Mammary epithelial cell (primary cell): ENCODE results near the gene APH1B.
"Not testable (repeated sequence)": the region's sequence is repeated elsewhere in the genome, so short reads cannot be mapped to it uniquely, and the experiment has no call there.

ENCODE experiments used
- EZH2 ChIP-seq: IDR thresholded peaks from 2 replicates; pipeline ENCODE4 v1.6.1; 2012; ENCODE audit warnings: low read length, inconsistent platforms, borderline replicate concordance
- TF ChIP-seq, protein P1 (sequence below), 2 donors: IDR thresholded peaks in 1 of 2; conservative IDR thresholded peaks in 1 of 2; 2 replicates each; pipeline ENCODE4 v1.5.1; 2011 to 2012; ENCODE audit warnings: inconsistent platforms in 2 of 2, low read length in 2 of 2, mild to moderate bottlenecking in 2 of 2, control low read depth in 1 of 2, low read depth in 1 of 2; ENCODE audit not compliant: insufficient read depth in 1 of 2; ENCODE audit errors: extremely low read depth in 1 of 2

GRCh38 chr15:63342996-63343562 is 65.7 kb downstream of the APH1B start:
- not testable (repeated sequence) for TF ChIP-seq EZH2
- TF ChIP-seq, protein P1, sequence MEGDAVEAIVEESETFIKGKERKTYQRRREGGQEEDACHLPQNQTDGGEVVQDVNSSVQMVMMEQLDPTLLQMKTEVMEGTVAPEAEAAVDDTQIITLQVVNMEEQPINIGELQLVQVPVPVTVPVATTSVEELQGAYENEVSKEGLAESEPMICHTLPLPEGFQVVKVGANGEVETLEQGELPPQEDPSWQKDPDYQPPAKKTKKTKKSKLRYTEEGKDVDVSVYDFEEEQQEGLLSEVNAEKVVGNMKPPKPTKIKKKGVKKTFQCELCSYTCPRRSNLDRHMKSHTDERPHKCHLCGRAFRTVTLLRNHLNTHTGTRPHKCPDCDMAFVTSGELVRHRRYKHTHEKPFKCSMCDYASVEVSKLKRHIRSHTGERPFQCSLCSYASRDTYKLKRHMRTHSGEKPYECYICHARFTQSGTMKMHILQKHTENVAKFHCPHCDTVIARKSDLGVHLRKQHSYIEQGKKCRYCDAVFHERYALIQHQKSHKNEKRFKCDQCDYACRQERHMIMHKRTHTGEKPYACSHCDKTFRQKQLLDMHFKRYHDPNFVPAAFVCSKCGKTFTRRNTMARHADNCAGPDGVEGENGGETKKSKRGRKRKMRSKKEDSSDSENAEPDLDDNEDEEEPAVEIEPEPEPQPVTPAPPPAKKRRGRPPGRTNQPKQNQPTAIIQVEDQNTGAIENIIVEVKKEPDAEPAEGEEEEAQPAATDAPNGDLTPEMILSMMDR (conservative IDR thresholded peaks at IDR 0.05 in 1 of 2, IDR thresholded peaks at IDR 0.05 in 1 of 2; ENCODE audit: extremely low read depth in 1 of 2, insufficient read depth in 1 of 2, low read depth in 1 of 2, low read length in 2 of 2), result not testable (repeated sequence)
